Kidney (tissue), 14 donors: ENCODE results near the gene ARL14. TPM values are rescaled to one million over a fixed set of nuclear protein-coding genes. Genes with fewer than 3 reads are reported as not detected.

Experiments
- DNase-seq, 5 donors: peaks; one replicate each; pipeline ENCODE4 v3.0.0-alpha.2; 2013 to 2020
- FAIRE-seq: peaks from 2 replicates; lab custom pipeline; 2012; peaks lifted over from hg19 to GRCh38; lab: Jason Lieb, UNC
- H3K27ac ChIP-seq, 2 donors: one replicate each; pipeline ENCODE4 v1.7.0; 2013; ENCODE audit warnings: low read depth in 2 of 2, low read length in 2 of 2, inconsistent platforms in 1 of 2
- H3K27me3 ChIP-seq: one replicate; pipeline ENCODE4 v1.7.1; 2013; ENCODE audit warnings: low read length, inconsistent platforms; ENCODE audit not compliant: control insufficient read depth, insufficient read depth
- H3K36me3 ChIP-seq, 3 donors: one replicate each; pipeline versions ENCODE4 v1.7.0 to v1.7.1; 2013; ENCODE audit warnings: low read length in 3 of 3, control low read depth in 1 of 3, inconsistent platforms in 1 of 3; ENCODE audit not compliant: insufficient read depth in 3 of 3, control insufficient read depth in 2 of 3
- H3K4me1 ChIP-seq, 3 donors: one replicate each; pipeline versions ENCODE4 v1.7.0 to v1.7.1; 2013; ENCODE audit warnings: low read length in 3 of 3, inconsistent platforms in 1 of 3, low read depth in 1 of 3; ENCODE audit not compliant: control insufficient read depth in 2 of 3, insufficient read depth in 2 of 3
- H3K4me3 ChIP-seq, 3 donors: one replicate each; pipeline versions ENCODE4 v1.7.0 to v1.8.1; 2013; ENCODE audit warnings: low read length in 3 of 3, control low read depth in 1 of 3, inconsistent platforms in 1 of 3
- H3K9ac ChIP-seq, 3 donors: one replicate each; pipeline versions ENCODE4 v1.7.0 to v1.7.1; 2013; ENCODE audit warnings: low read length in 3 of 3, control low read depth in 1 of 3, inconsistent platforms in 1 of 3
- H3K9me3 ChIP-seq, 3 donors: one replicate each; pipeline versions ENCODE4 v1.7.0 to v1.7.1; 2013; ENCODE audit warnings: low read length in 3 of 3, control low read depth in 1 of 3, inconsistent platforms in 1 of 3; ENCODE audit not compliant: control insufficient read depth in 2 of 3, insufficient read depth in 1 of 3
- intact Hi-C: fragments of 100-400 bp; cut with DNase I; formaldehyde crosslinking; loops from one replicate; pipeline ENCODE4 v1.11.1; 2022
- polyA plus RNA-seq: library from polyadenylated mRNA; stranded (reverse); fragments of 350-450 nt; fragmentation: Illumina TruSeq; extraction: RNeasy Lipid Tissue Mini Kit (QIAGEN cat#74804); gene quantifications from one replicate; pipeline ENCODE4 v1.2.3, GENCODE V29; 2014; ENCODE audit warnings: low read depth, low replicate concordance; ENCODE audit not compliant: insufficient read depth
- total RNA-seq: library from RNA; stranded (reverse); fragmentation: NEBNext Ultra II Directional; extraction: Animal tissue kit (Norgen Biotek cat#: 25700); gene quantifications from one replicate; pipeline ENCODE4 v1.2.1, GENCODE V29; 2021
- TF ChIP-seq, protein P1 (sequence below): IDR thresholded peaks from 3 replicates; pipeline ENCODE4 v1.5.1; 2012; ENCODE audit warnings: mild to moderate bottlenecking, moderate library complexity, borderline replicate concordance; ENCODE audit not compliant: insufficient read depth; ENCODE audit errors: extremely low read depth
- donor health status: control.
- donor health status: control.
- donor health status: control.
- donor health status: control.
- donor health status: control.
- donor health status: DM: yes; HTN: yes; CAD: no.
- donor health status: Normal renal cell carcinoma (clear cell type).

Gene ARL14
- total and polyA plus RNA-seq, 2 donors from 2014 or later: 0.31 TPM; not detected in 1

GRCh38 chr3:160695915-160696327, 19.0 kb downstream of the ARL14 start:
- TF ChIP-seq, protein P1, sequence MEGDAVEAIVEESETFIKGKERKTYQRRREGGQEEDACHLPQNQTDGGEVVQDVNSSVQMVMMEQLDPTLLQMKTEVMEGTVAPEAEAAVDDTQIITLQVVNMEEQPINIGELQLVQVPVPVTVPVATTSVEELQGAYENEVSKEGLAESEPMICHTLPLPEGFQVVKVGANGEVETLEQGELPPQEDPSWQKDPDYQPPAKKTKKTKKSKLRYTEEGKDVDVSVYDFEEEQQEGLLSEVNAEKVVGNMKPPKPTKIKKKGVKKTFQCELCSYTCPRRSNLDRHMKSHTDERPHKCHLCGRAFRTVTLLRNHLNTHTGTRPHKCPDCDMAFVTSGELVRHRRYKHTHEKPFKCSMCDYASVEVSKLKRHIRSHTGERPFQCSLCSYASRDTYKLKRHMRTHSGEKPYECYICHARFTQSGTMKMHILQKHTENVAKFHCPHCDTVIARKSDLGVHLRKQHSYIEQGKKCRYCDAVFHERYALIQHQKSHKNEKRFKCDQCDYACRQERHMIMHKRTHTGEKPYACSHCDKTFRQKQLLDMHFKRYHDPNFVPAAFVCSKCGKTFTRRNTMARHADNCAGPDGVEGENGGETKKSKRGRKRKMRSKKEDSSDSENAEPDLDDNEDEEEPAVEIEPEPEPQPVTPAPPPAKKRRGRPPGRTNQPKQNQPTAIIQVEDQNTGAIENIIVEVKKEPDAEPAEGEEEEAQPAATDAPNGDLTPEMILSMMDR: no peak
- DNase-seq: peak in 1 of 5 donors; percentile 47

GRCh38 chr3:160697637-160698380, 20.8 kb downstream of the ARL14 start:
- FAIRE-seq (peak; percentile 17), DNase-seq (peak in 1 of 5 donors; percentile 19)
- intact Hi-C loops: no loop called here
- Histone ChIP-seq H3K4me3 (no peak overlapping the region), H3K36me3 (no peaks in the 10 kb centered on the region), H3K4me1 (no peaks in the 10 kb centered on the region), H3K9me3 (no peaks in the 10 kb centered on the region), H3K9ac (no peak overlapping the region), H3K27me3 (no peaks in the 10 kb centered on the region), H3K27ac (peak overlapping the region in 1 of 2 donors; percentile 2)
- TF ChIP-seq, protein P1: no peak

More at GRCh38 chr3:160695915-160696327, 19.0 kb downstream of the ARL14 start:
- Histone ChIP-seq H3K27ac (no peak overlapping the region), H3K9me3 (no peaks in the 10 kb centered on the region), H3K36me3 (no peaks in the 10 kb centered on the region), H3K4me1 (no peaks in the 10 kb centered on the region), H3K27me3 (no peaks in the 10 kb centered on the region), H3K9ac (no peak overlapping the region), H3K4me3 (no peak overlapping the region)
- FAIRE-seq: no peak
- intact Hi-C loops: no loop called here

DNA sequence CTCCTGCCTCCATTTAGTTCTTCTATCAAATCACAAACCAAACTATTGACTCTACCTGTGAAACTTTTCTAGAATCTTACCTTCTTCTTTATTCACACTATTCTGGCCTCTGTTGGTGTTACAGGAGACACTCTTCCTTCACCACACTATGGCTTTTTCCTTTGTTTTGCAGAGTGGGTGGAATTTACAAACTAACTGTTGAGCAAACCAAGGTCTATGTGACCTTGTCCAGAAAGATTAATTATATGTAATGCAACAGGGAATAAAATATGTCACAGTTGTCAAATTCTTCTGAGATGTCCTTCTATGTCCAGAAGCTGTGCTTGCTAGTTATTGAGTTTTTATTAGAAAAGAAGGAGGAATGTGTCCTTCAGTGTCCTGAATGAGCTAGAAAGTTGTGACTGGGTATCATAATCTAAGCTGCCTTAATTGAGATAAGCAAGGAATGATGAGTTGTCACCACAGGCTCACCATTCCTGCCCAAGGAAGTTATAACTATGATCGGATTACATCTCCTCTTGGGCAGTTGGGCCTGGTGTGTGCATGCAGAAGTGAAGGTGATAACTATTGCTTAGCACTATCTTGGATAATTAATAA, 21.7 kb downstream of the ARL14 start:
- no peaks in the 10 kb centered on the region for H3K4me1 ChIP-seq
- H3K4me3 ChIP-seq: no peak overlapping the region
- H3K27ac ChIP-seq: no peak overlapping the region
- intact Hi-C loops: no loop called here
- H3K27me3 ChIP-seq: no peaks in the 10 kb centered on the region
- no peak overlapping the region for H3K9ac ChIP-seq
- FAIRE-seq (no peak), DNase-seq (no peak)
- H3K9me3 ChIP-seq: no peaks in the 10 kb centered on the region
- H3K36me3 ChIP-seq: no peaks in the 10 kb centered on the region
- TF ChIP-seq, protein P1: no peak
